HG03097 (cell line): Measurements from ENCODE around the gene SRF.
A peak's percentile ranks its signal among the peaks of the same experiment; 100 is the strongest.
"Not testable (repeated sequence)": the region's sequence is repeated elsewhere in the genome, so short reads cannot be mapped to it uniquely, and the experiment has no call there.

Experiments used
- ATAC-seq: cut with Tn5 transposase; IDR thresholded peaks from one replicate; pipeline ENCODE4 v1.9.1; 2021; ENCODE audit not compliant: unreplicated experiment, low FRiP score

SRF gene

DNA sequence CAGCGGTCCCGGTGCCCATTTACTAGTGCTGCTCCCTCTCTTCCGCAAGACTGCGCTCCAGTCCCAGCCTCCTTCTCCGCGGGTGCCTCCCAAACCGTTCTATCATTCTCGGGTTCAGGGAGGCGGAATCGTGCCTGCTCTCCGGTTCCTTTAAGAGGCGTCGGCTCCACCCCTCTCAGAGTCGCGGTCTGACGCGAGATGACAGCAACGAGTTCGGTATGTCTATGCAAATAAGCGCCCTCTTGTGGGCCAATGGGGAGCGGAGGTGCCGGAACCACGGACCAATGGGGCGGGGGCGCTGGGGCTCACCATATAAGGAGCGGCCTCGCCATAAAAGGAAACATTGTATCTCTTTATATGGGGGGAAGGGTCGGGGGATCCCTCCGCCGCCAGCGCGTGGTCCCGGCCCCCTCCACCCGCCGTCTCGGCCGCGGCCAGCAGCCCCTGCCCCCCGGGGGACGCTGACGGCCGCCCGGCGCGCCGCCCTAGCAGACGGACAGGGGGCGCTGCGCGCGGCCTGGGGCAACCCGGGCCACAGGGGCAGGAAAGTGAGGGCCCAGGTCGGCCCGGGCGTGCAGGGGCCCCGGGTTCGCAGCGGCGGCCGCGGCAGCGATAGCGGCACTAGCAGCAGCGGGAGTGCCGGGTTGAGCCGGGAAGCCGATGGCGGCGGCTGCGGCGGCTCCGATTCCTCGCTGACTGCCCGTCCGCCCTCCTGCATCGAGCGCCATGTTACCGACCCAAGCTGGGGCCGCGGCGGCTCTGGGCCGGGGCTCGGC is at the start of gene SRF:
Gene SRF (plus strand): TSS at position 339 of the 776 bp plus-strand sequence. CDS start 388 bp downstream, at position 727.
- ATAC-seq = peak; percentile 59

DNA sequence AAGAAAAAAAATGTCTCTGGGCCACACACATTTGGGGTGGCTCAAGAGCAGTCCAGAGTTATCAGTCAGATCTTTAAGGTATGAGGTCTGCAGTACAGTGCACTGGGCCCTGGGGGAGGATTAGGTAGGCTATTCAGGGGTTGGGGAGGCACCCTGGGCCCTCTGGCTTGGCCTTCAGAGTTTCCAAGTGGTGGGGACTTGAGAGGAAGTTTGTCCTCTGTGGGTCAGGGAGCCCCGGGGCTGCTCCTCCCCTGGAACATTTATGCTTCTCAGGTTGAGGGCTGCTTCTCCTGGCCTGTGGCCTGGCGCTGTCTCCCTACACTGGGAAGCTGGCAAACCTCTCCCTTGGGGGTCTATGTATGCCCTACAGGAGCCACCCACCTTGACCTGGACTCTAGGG is 48.9 kb upstream of the SRF start:
- ATAC-seq = no peak

DNA sequence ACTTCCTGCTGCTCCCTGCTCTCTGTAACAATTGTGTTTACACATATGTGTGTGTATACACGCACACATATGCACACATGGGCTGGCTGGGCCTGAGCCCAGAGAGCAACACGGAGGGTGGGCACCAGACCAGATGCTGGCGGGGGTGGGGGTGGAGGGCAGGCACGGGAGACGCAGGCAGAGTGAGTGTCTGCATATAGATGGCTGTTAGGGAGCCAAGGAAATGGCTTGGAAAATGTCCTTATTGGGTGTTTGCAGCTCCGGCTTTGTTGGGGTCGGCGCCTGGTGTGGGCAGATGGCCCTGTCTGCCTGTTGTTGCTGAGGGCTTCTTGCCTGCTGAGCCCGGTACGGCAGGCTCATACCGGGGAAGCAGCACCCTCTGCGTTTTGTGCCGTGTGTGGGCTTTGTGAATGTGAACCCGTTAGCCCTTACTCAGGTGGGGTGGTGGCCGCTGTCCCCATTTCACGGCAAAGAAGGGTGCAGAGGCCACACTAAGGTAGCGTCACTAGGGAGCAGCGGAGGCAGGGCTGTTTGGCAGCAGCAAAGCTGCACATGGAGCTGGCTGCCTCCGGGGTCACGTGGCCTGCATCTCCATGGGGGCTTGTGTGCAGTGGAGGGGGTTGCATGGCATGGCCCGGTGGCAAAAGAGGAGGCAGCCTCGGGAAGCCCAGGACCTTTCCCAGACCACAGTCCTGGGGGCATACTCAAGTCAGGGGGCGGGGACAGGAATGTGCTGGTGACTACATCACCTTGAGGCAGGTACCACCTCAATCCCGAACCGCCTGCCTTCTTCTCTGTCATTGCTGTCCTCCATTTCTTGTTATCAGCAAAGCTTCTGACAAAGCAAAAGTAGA is 47.4 kb upstream of the SRF start:
- no peak for ATAC-seq

DNA sequence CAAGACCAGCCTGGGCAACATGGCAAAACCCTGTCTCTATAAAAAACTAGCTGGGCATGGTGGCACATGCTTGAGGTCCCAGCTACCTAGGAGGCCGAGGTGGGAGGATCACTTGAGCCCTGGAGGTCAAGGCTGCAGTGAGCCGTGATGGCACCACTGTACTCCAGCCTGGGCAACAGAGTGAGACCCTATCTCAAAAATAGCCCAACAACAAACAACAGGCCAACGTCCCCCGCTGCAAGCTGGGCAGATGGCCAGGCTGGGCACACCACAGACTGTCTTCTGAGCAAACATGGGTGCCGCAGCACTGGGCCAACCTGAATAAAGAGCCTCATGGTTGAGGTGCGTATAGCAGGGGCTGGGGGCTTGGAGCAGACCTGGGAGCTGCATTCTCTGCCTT is 46.6 kb upstream of the SRF start:
- no peak for ATAC-seq

DNA sequence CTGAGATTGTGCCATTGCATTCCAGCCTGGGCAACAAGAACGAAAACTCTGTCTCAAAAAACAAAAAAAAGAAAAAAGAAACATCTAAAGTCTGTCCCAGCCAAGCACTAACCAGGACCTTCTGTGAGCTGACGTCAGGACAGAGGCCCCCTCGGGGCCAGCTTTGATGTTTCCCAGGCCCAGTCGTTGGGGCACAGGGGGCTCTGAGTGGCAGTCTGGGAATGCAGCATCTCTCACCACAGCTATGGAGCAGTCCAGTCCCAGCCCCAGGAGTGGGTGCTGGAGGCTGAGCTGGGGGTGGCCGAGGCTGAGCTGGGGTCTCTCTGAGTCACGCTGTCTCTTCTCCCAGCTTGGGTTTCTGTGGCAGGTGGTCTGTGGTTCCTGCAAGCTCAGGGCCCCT is 46.0 kb upstream of the SRF start:
- no peak for ATAC-seq

DNA sequence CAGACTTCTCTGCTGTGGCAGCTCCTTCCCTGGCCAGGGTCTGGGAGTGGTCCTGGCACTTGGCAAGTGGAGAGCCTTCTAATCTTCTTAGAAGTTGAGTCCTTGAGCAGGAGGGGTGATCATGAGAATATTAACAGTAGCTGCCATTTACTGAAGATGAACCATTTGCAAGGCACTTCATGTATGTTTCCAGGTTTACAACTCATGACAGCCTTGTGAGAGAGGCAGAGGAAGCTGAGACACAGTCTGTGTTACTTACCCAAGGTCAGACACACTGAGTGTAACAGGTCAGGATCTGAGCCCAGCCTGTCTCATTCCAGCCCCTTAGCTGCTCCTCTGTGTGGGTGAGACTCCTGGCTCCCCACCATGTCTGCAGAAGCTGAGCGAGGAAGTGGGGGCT is 45.5 kb upstream of the SRF start:
- no peak for ATAC-seq

DNA sequence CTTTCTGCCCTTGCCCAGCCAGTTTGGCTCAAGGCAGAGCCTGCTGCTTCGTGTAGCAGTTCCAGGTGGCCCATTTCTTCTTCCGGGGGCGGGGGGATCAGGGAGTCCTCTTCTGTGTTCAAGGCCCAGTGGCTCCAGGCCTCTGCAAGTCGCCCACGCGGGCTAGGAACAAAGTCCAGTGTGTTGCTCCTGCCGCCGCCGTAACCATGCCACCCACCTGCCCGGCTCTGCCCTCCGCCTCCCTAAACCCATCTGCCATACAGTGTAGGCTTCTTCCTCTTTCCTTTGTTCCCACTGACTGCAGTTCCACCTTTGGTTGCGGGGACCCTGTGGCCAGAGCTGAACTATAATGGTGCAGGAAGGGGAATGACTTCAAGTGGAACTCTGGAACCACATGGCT is 43.9 kb upstream of the SRF start:
- no peak for ATAC-seq

DNA sequence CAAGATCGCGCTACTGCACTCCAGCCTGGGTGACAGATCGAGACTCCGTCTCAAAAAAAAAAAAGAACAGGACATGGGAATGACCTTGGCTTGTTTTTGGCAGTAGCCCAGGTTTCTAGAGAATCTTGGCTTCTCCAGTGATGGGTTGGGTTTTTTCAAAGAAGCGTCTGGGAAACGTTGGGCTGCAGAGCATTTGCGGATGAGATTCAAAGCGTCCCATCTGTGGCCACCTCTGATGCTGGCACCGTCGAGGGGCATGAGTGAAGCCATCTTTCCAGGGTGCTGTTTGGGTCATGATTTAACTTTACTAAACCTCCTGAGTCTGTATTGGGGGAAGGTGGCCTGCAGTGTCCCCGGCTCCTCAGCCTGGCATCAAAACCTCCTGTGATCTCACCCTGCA is 43.2 kb upstream of the SRF start:
- no peak for ATAC-seq

DNA sequence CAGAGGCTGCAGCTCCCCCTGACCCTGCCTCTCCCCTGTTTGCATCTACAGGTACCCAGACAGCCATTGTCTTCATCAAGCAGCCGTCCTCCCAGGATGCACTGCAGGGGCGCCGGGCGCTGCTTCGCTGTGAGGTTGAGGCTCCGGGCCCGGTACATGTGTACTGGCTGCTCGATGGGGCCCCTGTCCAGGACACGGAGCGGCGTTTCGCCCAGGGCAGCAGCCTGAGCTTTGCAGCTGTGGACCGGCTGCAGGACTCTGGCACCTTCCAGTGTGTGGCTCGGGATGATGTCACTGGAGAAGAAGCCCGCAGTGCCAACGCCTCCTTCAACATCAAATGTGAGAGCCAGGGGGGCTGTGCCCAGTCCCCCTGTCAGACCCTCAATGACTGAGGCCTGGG is 42.1 kb upstream of the SRF start:
- no peak for ATAC-seq

DNA sequence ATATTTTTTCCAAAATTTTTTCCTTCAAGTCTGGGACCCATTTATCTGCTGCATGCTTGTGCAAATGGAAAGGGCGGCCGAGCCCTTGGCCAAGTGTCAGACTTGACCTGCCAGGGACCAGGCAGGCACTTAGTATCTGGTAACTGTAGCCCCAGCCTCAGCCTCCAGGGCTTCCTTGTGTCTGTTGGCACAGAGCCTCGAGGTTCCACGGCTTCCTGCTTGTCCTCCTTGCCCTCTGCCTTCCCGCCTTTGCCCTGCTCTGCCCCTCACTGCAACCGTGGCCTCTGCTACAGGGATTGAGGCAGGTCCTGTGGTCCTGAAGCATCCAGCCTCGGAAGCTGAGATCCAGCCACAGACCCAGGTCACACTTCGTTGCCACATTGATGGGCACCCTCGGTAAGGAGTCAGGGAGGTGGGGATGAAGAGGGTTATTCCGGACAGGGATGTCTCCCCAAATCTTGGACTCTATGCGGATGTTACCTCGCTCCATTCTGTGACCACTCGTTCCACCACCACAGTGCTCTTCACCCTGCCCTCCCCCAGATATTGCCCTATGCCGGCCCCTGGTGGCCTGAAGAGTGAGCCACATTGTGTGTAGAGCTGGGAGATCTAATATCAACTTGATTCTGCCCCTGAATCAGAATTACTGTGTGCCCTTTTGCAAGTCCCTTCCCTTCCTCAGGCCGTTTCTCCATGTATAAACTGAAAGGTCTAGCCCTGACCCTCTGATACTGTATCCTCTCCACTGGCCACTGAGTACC is 41.5 kb upstream of the SRF start:
- no peak for ATAC-seq

DNA sequence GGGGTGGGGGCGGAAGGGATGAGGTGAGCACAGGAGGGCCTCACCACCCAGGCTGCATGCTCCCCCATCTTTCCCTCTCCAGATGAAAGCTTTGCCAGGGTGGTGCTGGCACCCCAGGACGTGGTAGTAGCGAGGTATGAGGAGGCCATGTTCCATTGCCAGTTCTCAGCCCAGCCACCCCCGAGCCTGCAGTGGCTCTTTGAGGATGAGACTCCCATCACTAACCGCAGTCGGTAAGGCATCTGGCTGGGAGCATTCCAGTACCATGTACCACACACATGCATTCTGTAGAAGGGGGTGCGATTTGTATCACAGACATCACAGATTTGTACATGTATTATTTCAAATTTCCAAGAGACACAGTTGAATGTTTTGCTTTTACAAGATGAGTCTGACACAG is 40.6 kb upstream of the SRF start:
- ATAC-seq = no peak

DNA sequence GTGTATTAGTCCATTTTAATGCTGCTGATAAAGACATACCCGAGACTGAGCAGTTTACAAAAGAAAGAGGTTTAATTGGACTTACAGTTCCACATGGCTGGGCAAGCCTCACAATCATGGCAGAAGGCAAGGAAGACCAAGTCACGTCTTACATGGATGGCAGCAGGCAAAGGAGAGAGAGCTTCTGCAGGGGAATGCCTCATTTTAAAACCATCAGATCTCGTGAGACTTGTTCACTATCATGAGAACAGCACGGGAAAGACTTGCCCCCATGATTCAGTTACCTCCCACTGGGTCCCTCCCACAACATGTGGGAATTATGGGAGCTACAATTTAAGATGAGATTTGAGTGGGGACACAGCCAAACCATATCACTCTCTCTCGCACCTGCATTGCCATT is 39.7 kb upstream of the SRF start:
- not testable (repeated sequence) for ATAC-seq

DNA sequence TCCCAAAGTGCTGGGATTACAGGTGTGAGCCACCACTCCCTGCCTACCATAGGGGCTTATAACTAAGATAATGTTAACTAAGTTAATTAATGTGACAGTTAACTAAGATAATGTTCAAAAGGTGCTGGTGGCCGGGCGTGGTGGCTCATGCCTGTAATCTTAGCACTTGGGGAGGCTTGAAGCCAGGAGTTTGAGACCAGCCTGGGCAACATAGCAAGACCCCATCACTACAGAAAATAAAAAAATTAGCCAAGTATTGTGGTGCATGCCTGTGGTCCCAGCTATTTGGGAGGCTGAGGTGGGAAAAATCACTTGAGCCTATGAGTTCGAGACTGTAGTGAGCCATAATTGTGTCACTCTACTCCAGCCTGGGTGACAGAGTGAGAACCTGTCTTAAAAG is 32.8 kb upstream of the SRF start:
- no peak for ATAC-seq

DNA sequence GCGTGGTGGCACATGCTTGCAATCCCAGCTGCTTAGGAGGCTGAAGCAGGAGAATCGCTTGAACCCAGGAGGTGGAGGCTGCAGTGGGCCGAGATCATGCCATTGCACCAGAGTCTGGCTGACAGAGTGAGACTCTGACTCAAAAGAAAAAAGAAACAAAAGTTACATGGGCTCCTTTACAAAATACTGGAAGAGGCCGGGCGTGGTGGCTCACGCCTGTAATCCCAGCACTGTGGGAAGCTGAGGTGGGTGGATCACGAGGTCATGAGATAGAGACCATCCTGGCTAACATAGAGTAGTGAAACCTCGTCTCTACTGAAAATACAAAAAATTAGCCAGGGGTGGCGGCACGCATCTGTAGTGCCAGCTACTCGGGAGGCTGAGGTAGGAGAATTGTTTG is 31.1 kb upstream of the SRF start:
- not testable (repeated sequence) for ATAC-seq

DNA sequence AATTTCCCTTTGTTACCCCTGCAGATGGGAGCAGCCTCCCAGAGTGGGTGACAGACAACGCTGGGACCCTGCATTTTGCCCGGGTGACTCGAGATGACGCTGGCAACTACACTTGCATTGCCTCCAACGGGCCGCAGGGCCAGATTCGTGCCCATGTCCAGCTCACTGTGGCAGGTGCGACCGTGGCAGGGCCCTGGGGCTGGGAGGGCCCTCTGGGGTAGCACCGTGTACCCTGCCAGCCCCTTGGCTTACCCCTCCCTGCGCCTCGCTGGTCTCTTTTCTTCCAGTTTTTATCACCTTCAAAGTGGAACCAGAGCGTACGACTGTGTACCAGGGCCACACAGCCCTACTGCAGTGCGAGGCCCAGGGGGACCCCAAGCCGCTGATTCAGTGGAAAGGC is 29.4 kb upstream of the SRF start:
- no peak for ATAC-seq

DNA sequence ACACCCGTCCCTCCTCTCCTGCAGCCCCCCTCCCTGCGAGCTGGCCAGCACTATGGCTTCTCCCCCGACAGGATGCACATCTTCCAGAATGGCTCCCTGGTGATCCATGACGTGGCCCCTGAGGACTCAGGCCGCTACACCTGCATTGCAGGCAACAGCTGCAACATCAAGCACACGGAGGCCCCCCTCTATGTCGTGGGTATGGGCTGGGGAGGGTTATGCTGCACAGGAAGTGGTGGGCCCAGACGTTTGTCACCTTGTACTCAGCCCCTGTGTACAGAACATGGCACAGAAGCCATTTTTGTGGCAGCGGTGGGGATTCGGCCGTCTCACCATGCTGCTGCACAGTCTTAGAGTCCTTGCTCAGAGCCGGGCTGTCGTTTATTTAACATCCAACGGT is 29.0 kb upstream of the SRF start:
- ATAC-seq = no peak

DNA sequence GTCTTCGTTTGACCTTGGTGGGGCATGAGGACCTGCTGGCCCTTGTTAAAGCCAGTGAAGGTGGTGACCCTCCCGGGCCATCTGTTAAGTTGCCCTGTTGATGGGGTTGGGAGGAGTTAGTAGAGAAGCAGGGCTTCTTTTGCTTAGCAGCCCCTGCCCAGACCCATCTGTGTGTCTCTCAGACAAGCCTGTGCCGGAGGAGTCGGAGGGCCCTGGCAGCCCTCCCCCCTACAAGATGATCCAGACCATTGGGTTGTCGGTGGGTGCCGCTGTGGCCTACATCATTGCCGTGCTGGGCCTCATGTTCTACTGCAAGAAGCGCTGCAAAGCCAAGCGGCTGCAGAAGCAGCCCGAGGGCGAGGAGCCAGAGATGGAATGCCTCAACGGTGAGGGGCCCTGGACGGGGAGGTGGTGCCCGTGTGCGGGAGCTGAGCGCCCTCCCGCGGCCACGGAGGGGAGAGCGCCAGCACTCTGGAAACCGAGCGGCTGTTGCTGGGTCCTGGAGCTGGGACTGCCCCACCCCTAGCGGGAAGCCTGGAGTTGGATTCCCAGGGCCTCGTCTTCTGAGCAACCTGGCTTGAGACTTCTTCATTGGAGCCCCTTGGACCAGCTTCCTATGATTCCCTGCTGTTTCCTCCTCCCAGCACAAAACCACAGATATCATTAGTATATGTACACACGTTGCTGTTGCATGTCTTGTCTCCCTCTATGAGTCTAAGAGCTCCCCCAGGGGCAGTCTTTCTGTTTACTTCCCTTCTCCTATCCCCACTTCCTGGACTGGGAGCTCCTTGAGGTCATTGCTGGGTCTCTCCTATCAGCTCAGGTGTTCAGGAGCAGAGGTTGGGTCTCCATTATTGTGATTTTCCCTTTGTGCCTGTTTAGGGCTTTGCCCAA is 27.6 kb upstream of the SRF start:
- ATAC-seq = peak; percentile 64

DNA sequence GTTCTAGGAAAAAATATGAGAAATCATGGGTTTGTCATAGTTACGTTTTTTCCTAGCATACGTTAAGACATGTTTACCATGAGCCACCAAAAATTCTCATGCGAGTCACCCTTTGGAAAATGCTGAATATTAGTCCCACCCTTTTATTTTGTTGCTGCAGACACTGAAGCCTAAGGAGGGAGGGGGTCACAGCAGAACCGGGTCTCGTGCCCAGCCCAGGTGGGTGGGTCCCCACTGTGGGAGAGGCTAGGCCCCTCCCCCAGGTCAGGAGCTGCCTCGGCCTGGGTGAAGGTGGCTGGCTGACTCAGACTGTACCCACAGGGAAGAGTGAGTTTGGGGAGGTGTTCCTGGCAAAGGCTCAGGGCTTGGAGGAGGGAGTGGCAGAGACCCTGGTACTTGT is 26.2 kb upstream of the SRF start:
- no peak for ATAC-seq

DNA sequence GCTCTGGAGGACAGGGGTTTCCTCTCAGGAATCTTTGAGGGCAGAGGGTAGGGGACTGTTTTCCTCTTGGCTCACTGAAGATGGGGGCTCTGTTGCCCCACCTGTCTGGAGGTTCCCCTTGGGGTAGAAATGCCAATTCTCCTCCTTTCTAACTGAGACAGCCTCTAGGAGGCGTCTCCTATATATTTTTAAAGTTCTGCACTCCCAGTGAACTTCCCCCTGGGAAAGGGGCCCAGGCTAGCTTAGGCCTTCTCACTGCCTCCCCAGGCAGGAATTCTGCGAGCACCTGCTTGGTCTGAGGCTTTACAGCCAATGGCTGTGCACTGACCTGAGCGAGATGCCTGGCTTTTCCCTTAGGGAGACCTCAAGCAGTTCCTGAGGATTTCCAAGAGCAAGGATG is 24.8 kb upstream of the SRF start:
- no peak for ATAC-seq
